NCI-H510A treated with DMSO at 0.1 percent for 48 hours (cell line): ENCODE results near the gene FLCN.

Experiments used
- DNase-seq: peaks from one replicate; lab custom pipeline; 2025; lab: John Stamatoyannopoulos, UW

FLCN gene

DNA sequence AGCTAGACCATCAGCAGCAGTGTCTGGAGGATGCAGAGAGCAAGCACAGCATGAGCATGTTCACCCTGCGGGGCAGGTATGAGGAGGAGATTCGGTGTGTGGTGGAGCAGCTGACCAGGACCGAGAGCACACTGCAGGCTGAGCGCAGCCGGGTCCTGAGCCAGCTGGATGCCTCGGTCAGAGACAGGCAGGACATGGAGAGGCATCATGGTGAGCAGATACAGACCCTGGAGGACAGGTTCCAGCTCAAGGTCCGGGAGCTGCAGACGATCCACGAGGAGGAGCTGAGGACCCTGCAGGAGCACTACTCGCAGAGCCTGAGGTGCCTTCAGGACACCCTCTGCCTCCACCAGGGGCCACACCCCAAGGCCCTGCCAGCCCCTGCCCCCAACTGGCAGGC is 69.6 kb downstream of the FLCN start:
- no peak for DNase-seq

DNA sequence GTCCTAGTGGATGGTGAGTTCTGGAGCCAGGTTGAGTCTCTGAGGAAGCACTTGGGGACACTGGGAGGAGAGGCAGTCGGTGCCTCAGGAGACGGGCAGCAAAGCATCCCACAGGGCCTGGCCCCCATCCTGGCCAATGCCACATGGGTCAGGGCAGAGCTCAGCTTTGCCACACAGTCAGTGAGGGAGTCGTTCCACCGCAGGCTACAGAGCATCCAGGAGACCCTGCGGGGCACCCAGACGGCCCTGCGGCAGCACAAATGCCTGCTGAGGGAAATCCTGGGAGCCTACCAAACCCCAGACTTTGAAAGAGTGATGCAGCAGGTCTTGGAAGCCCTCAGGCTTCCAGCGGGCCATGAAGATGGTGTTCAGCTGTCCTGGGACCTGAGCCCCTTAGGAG is 70.5 kb downstream of the FLCN start:
- DNase-seq, result no peak

DNA sequence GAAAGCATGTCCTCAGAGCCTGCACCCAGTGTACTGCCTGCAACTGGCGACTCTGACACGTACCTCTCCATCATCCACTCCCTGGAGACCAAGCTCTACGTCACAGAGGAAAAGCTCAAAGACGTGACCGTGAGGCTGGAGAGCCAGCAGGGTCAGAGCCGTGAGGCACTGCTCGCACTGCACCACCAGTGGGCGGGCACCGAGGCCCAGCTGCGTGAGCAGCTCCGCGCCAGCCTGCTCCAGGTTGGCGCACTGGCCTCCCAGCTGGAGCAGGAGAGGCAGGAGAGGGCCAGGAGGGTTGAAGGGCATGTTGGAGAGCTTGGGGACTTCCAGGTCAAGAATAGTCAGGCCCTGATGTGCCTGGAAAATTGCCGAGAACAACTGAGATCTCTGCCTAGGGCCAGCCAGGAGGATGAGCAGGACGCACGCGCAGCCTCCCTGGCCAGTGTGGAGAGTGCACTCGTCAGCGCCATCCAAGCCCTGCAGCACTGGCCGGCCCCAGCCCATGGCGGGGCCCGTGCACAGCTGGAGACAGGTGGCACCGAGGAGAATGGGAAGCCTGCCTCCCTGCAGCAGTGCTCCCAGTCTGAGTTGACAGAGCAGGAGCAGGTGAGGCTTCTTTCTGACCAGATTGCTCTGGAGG is 71.2 kb downstream of the FLCN start:
- no peak for DNase-seq

DNA sequence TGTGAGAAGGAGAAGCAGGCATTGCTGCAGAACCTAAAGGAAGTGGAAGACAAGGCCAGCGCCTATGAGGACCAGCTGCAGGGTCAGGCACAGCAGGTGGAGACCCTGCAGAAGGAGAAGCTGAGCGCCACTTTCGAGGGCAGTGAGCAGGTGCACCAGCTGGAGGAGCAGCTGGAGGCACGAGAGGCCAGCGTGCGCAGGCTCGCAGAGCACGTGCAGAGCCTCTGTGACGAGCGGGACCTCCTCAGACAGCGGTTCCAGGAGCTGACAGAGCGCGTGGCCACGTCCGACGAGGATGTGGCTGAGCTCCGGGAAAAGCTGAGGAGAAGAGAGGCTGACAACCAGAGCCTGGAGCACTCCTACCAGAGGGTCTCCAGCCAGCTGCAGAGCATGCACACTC is 72.3 kb downstream of the FLCN start:
- no peak for DNase-seq

DNA sequence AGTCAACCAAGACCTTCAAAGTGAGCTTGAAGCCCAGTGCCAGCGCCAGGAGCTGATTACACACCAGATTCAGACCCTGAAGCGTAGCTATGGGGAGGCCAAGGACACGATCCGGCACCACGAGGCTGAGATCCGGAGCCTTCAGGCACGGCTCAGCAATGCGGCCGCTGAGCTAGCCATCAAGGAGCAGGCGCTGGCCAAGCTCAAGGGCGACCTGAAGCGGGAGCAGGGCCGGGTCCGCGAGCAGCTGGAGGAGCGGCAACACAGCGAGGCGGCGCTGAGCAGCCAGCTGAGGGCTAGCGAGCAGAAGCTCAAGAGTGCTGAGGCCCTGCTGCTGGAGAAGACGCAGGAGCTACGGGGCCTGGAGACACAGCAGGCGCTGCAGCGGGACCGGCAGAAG is 72.8 kb downstream of the FLCN start:
- DNase-seq, result no peak
